ENCODE measurements around the gene CDC42.

Gene CDC42

DNA sequence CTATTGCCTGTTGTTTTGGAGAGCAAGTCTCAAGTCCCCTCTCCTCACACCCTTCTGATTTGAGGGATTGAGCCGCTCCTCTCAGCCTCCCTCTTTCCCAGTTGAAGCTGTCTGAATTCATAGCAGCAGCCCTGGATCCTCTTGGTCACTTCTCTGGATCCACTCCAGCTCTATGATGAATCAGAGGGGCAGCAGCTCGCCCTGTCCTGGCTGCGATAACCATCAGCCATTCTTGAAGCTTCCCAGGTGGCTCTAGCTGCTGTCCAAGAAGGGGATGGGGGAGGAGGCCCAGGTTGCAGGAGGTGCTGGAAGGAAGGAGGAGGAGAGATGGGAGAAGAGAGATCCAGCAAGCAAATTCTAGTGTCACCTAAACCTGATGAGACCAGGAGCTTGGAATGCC lies 59.1 kb downstream of the CDC42 start:
- peak; percentile 6 for DNase-seq

DNA sequence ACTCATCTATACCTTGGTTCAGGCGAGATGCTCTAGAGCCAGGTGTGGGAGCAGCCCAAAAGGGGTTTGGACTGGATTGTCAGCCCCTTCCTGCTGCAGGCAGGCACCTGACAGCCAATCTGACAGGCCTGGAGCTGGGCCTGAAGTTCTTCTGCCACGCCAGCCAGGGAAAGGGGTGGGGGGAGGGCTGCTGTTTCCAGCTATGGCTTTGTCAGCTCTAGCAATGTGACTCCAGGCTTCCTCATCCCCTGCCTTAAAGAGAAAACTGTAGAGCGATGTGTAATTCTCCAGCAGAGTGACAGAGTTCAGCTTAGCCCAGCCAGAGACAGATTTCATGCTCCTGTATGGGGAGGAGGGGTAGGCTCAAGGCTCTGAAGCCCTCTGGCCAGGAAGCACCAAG lies 60.0 kb downstream of the CDC42 start:
- peak; percentile 13 for DNase-seq

DNA sequence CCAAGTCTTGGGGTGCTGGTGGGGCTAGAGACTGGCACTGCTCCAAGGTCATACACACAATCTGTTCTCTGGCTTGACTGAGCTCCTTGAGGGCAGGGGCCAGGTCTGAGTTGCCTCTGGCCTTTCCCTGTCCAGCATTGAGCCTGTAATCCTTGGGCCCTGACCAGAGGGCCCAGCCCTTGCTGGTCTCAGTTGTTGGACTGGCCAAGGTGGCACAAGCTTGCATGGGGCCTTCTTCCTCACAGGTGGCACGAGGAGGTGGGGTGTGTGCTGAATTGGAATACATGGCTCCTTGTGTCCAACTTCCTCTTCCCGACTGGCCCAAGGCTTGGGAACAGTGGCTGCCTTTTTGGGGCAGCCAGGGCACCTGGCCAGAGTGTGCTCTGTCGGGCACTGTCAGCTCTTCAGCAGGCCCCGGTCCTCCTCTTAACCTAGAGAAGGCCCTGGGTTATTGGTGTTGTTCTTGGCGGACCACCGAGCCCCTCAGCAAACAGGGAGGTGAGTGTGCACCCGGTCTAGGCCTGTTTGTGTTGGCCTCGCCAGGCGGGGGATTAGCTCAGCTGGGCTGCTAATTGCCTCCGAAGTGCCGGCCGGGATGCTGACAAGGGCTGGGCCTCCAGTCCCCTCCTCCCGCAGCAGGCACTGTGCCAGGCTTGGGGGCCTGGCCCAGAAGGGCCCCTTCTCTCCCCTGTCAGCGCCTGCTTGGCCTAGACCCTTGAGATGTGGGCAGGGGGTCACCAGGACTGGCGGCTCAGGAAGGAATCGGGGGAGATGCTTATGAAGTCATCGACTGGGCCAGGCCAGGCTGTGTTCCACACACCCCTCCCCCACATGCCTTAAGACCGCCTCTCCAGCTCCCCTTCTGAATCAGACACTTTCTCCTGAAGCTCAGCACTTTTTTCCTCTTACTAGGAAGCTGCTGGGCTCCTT lies 61.8 kb downstream of the CDC42 start:
- DNase-seq = peak; percentile 15

DNA sequence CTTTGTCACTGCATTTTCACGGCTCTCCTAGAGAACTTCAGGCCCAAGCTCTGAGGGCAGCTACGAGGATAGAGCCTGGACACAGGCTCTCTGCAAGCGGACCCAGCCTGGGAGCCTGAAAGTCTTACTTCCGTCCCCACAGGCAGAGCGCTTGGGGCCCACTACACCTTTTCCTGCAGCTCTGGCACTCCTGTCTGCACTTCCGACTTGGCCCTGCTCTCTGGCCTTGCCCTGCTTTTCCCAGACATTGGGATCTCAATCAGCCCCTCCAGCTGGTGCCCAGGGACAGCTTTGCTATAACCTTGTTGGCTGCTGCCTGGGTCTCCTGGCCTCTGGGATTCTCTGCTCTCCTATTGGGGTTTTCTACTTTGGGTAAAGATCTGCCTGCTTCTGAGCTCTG lies 62.8 kb downstream of the CDC42 start:
- no peak for DNase-seq

DNA sequence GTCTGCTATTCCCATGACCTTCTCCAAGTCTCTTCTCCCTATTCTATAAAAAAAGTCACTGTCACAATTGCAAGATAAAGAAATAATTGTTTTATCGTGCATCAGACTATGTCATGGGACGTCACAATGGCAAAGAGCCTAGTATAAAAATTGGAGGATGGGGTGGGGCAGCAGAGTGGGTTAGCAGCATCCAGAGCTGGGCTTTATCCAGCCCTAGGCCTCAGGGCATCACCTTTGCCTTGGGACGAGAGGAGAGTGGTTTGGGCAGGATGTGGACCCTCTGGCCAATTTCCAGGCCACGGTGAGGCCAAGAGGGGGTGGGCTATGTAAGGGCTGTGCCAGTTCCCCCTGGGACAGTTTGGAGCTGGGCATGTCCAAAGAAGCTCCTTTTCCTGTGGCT lies 64.7 kb downstream of the CDC42 start:
- DNase-seq = no peak

DNA sequence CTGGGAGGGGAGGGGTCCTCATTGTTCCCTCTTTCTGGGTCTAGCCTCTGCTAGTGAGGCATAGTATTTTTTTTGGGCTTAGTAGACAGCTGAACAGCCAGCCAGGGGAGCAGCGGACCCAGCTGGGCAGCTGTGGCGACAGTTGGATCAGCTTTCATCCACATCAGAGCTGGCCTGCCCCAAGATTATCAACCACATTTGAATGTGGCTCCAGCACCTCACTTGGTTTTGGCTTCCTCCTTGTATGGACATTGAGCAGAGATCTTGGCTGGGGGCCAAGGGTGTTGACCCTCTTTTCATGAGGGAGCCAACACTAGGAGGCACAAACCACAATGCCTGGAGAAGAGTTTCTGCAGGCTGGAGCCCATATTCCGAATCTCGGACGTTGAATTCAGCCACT lies 65.3 kb downstream of the CDC42 start:
- no peak for DNase-seq

DNA sequence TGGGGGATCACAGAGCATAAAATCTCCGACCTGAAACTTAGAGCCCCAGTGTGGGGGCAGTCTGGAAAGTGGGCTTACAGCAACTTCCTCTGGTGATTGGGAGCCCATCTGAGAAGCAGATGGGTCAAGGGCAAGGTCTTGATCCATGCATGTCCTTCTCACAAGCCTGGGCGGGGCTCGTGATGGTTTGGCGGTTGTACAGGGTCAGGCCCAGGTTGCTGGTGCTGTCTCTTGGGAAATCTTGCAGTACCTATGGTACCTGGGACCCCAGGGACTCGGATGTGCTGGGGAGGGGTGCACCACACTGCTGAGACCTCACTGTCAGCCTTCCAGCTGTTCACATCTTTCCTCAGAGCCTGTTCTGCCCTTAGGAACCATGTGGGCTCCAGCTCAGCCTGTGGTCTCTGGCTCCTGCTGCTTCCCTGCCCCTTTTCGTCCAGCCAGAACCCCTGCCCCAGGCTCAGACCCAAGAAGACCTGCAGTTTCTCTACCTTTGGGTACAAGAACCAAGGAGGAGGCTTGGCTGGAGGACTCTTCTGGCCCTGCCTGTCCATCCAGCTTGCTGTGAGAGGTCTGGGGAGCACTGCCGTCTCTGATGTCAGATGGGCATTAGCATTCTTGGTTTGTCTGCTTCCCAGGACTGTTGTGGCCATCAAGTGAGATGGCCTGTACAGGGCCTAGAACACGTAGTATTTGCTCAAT lies 65.9 kb downstream of the CDC42 start:
- no peak for DNase-seq

DNA sequence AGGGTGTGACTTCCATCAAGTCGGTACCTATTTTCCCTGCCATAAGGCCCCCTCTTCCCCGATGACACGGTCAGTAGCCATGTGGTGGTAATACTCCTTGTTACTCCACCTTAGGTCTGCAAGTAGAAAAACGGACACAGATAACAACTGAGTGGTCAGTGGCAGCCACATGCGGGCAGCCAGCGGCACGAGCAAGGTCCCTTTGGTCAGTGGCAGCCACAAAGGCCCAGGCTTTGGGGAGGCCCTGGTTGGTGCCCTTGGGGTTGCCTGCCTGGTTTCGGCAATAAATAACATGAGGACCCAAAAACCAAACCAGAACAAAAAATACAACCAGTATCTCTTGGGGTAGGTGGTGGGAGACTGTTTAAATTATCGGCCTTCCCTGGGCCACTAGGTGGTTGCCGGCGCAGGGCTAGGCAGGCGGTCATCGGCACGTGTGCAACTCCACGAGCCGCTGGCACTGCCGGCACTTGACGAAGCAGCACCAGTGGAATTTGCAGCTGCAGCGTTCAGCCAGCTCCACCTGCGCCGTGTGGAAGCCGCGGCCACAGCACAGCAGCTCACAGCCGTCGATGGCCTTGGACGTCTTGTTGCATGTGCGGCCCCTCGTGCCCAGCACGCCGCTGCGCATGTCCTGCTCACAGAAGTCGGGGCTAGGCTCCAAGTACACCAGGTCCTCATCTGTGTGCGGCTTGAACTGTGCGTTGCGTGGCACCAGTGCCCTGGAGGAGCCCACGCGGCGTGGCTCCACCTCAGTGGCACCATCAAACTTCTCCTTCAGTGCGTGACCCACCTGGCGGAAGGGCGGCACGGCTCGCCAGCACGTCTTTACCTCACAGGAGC lies 67.3 kb downstream of the CDC42 start:
- DNase-seq = no peak

DNA sequence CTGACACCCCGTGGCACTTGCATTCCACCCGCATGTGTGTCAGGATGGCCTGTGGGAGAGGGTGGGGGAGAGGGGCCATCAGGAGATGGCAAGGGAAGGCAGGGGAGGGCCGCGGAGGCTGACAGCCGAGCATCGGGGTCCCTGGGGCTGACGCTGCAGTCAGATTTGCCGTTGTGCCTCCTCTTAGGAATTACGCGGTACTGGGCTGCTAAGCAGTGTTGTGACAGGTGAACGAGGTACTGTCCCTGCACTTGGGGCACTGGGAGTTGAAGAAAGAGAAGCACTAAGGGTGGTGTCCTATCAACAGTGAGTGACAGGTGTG lies 67.9 kb downstream of the CDC42 start:
- DNase-seq = no peak

DNA sequence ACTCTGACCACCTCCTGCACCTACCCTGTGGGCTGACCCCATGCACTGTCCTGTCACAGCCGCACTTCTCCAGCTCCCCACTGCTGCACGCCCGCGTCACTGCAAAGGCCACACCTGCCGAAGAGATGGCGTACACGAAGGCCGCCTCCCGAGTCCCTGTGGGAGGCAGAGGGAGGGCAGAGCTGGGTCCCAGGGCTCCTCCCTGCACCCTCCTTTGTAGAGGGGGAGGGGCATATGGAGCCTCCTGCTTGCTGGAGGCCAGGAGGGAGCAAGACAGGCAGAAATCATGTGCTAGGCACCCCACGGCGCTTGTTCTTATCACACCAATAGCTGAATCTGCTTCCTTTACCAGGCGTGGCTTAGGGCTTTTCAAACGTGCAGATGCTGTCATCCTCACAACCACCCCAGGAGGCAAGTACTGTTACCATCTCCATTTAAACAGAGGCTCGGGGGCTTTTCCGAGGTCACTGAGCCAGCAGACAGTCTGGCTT lies 69.0 kb downstream of the CDC42 start:
- DNase-seq = no peak

DNA sequence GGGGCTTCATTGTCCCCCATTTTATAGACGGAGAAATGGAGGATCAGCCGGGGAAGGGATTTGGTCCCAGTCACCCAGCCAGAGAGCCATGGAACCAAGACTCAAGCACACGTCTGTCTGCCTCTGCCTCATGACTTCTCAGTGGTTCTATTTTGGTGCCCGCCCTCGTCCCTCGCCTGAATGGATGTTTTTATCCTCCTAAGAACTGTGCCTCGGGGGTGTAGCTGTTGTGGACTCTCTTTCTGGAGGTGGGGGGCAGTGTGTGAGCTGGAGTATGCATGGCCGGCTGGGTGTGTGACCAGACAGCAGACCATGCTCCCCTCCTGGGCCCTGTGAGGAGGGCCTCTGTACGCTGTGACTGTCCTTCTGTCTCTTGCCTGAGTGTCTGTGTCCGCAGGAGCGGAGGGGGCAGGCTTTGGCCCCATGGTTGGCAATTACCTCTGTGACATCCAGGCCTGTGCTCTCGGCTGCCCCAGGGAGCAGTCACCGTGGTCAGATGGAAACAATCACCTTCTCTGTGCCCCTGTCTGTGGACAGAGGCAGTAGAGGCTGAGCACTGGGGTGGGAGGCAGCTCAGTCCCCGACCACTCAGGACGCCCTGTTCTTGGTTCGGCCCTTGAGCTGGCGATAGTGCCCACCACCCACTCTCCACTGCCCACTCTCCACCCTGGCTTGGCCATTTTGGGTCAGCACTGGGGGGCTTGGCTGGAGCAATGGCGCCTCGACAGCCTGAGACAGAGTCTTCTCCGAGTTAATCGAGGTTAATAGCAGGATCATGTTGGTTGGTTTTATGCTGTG lies 70.0 kb downstream of the CDC42 start:
- no peak for DNase-seq

DNA sequence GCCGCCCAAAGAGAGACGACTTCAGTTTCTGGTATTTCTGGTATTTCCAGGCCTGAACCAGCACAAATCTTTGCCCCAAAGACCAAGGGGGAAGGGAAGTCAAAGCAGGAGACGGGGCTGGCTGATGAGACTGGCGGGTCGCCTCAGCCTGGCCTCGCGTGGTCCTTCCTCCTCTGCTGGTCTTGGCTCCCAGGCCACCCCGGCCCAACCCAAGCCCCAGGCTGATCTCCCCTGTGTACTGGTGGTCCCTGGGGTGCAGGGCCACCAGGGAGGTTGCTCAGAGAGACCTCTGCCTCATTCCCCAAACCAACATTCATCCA lies 70.5 kb downstream of the CDC42 start:
- DNase-seq = no peak

DNA sequence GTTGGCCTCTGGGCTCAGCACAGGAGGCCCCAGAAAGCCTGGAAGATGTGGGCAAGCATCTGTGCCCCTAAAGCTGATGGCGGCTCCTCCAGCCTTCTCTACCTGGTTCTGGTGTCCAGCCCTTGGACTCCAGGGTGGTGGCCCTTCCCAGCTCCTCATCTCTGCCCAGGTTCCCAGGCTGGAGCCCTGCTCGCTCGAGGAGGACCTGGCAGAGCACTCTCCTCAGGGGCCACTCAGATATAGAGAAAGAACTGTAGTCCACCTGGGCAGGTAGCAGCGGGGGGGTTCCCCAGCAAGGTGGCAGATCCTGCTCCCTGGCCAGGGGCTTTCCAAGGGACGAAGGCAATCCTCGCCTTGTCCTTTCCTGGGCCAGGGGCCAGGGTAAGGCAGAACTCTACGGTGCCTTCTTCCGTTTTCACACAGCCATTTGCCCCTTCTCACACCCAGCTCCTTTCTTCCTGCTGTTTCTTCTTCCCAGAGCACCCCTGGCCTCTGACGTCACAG lies 71.4 kb downstream of the CDC42 start:
- DNase-seq = no peak

DNA sequence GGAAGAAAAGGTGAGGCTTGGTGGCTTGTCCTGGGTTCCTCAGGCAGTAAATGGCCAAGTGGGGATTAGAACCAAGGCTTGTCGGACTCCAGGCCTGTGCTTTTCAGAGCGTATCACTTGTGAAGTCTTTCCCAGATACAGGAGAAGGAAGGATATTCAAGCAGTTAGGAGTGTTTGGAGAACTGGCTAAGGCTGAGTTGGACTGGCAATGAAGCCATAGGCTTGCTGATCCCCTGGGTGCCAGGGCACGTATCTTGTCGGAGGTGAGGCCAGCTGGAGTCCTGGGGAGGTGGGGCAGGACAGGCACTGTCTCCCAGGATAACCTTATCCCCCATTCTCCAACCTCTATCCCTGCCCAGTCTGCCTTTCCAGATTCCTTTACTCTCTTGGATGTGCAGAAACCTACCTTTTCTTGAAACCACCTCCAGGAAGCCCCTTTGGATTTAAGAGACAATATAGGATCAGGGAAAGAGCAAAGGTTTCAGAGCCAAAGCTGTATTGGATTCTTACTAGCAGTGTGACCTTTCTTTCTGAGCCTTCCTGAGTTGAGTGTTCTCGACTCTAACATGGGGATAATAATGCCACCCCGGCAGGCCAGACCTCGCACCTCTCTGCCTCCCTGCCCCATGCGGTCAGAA lies 72.2 kb downstream of the CDC42 start:
- DNase-seq = no peak

DNA sequence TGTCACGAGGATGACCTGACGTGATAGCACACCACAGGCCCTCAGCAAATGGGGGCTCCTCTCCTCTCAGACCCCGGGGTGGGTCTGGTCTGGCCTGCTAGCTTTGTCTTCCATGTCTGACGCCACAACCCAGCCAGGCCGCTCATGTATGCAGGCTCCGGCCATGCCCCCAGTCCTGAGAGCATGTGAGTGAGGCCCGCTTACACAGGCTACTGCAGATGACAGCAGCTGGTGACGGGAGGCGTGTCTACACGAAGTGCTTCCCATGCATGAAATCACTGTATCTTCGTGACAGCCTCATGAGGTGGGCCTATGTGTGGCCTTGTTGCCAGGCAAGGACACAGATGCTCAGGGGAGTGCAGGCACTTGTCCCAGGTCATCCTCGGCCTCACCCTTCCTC lies 74.0 kb downstream of the CDC42 start:
- no peak for DNase-seq

DNA sequence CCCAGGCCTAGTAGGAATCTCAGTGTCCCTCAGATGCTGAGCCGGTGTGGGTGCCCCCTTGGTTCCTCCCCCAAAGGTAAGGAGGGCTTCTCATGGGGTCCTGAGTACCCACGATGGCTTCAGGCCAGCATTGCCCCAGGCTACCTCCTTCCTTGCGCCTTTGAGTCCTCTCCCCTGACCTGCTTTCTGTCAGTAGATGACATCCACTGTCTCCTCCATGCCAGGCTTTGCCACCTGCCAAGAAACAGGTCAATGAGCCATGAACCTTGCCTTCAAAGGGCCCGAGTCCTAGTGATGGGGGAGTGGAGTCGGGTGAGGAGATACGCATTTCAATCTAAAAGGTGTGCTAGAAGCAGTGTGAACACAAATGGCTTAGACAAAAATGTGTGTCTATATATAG lies 74.7 kb downstream of the CDC42 start:
- no peak for DNase-seq

DNA sequence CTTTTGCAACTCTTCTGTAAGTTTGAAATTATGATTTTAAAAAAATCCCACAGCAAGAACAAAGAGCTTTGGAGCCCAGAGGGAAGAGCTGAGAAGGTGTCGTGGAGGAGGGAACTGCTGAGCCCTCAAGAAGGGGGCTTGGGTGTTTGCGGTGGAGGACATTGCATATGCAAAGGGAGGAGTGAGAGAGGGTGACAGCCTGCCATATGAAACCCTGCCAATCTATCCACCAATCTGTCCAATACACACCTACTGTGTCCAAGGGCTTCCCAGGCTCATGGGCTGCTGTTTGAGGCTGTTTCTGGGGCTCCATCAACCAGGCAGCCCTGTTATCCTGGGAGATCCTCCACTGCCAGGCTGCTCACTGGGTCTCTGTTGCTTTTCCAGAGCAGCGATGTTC lies 75.2 kb downstream of the CDC42 start:
- DNase-seq = no peak

DNA sequence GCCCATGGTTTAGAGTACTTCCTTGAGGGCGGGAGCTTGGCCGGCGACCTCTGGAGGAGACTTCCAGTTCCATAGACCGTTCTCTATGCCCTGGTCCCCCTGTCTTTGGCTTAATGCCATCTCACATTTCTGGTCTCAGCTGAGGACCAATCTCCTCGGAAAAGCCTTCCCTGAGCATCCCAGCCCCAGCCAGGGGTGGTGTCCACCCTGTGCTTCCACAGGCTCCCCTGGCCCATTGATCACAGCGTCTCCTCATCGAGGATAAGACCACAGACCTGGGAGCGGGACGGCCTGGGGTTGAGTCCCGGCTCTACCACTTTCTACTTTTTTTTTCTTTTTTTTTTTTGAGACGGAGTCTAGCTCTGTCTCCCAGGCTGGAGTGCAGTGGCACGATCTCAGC lies 75.9 kb downstream of the CDC42 start:
- DNase-seq = no peak

DNA sequence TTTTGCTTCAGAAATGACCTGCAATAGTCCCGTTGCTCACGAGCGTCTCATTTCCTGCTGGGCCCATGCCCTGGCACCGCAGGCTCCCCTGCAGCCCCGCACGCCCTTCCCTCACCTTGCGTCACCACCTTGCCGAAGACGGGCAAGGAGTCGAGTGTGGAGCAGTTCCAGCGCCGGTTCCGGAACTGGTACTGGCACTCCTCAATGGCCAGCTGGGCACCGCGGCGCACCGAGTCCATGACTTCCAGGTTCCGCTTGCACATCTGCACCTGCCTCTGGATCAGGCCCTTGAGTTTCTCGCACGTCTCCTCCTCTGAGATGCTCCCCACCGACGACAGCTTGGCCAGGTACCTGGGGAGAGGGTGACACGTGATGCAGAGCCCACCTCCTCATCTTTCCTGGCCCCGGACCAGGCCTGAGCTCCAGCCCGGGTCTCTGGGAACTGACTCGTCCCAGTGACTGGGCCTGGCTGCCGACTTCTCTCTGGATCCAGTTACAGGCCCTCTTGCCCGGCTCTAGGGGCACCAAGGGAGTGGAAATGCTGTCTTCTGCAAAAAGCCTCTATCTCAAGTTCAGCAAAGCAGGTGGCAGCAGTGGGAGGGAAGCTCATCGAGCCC lies 77.1 kb downstream of the CDC42 start:
- DNase-seq = no peak

DNA sequence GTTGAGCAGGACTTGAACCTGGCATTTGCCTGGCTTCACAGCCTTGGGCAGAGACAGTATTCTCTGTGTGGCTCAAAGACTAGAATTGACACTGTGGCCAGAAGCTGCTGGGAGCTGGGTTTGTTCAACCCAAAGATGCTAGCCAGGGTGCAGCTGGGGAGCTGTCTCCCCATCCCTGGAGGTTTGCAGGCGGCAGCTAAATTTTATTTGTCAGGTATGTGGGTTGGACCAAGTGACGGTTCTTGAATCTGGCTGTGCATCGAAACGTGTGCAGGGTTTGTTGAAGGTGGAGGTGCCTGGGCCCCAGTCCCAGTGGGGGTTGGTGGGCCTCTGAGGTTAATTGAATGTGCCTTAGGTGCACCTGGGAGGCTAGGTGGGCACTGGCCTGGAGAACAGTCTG lies 78.6 kb downstream of the CDC42 start:
- DNase-seq = no peak

DNA sequence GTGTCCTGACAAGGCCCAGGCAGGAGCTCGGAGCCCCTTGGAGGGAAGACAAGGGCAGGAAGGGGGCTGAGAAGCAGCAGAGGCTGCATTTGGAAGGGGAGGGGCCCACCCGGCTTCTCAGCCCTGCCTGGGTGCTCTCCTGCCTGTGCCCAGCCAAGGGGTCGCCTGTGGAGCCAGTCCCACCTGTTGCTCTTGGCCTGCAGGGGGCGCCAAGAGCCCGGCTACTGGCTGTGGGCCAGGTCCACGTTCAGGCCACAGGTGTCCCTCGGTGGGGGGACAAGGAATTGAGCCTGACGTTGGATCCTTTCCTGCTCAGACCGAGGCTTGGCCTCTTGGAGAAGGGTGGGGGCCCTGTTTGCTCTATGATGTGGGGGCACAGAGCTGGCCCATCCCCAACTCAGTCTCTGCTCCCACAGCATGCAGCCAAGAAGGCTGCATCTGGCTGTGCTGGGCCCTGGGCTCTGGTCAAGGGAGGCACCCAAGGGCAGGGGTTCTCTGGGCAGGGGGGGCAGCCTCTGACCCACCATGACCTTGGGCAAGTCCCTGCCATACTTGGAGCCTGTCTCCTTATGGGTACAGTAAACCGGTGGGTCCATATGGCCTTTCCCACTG lies 79.5 kb downstream of the CDC42 start:
- DNase-seq = peak; percentile 64
